ENCODE results near the gene STAT4.

The STAT4 gene

DNA sequence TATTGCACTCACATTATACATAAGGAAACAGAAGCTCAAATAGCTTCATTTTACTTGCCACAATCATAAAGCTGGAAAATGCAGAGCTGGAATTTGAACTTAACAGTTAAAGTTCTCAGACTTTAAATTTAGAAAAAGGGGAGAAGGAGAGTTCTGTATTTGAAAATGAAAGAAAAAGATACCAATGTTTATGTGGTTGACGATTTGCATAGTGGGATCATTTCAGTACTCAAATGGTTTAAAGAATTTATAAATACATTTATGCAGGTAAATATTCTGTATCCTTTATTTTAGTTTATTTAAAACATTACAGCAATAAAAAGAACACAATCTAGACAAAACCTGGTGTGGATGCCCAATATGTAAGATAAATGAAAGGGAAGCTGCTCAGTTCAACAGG is 25.5 kb upstream of the STAT4 start:
- ChIA-PET POLR2A (no interaction called here), CTCF (interaction anchor here (0.6 kb wide), 1 partner anchor 862 kb away, joined by 6 read pairs; no protein-coding TSS in a partner anchor)
- Histone ChIP-seq H3K4me1 (ENCODE audit: control insufficient read depth, insufficient read depth, low read length) (no peaks in the 10 kb centered on the region), H3K9me3 (ENCODE audit: control insufficient read depth, insufficient read depth, low read depth, low read length) (no peaks in the 10 kb centered on the region), H3K36me3 (ENCODE audit: control insufficient read depth in 2 of 2, insufficient read depth in 1 of 2, low read length in 2 of 2) (no peaks in the 10 kb centered on the region), H3K4me3 (ENCODE audit: low read depth, low read length) (no peak overlapping the region), H3K27ac (ENCODE audit: extremely low read depth, low read depth, low read length) (no peak overlapping the region)
- TF ChIP-seq ZNF138 (tag by site-specific recombination; IDR thresholded peaks at IDR 0.05; ENCODE audit: borderline replicate concordance) (no peak), MYNN (tag by site-specific recombination; IDR thresholded peaks at IDR 0.05; ENCODE audit: borderline replicate concordance) (no peak), ZNF211 (tag by site-specific recombination; IDR thresholded peaks at IDR 0.05; ENCODE audit: low read depth) (no peak), ZSCAN30 (tag by site-specific recombination; IDR thresholded peaks at IDR 0.05) (no peak), ZNF416 (tag by site-specific recombination; IDR thresholded peaks at IDR 0.05) (no peak), ZIC2 (tag by site-specific recombination; IDR thresholded peaks at IDR 0.05) (no peak), ZBTB6 (tag by site-specific recombination; IDR thresholded peaks at IDR 0.05) (no peak), KLF8 (tag by site-specific recombination; IDR thresholded peaks at IDR 0.05) (no peak), ZFP37 (tag by site-specific recombination; IDR thresholded peaks at IDR 0.05) (no peak), ZNF37A (tag by site-specific recombination; IDR thresholded peaks at IDR 0.05) (no peak), ZNF626 (tag by site-specific recombination; IDR thresholded peaks at IDR 0.05) (no peak), ZNF24 (tag by site-specific recombination; IDR thresholded peaks at IDR 0.05) (no peak), ZNF274 (IDR thresholded peaks at IDR 0.05; ENCODE audit: low read length) (no peak), ZNF274 (tag by site-specific recombination; IDR thresholded peaks at IDR 0.05; ENCODE audit: borderline replicate concordance) (no peak), REPIN1 (tag by site-specific recombination; IDR thresholded peaks at IDR 0.05; ENCODE audit: low read depth) (no peak), ZNF350 (tag by site-specific recombination; IDR thresholded peaks at IDR 0.05) (no peak)

DNA sequence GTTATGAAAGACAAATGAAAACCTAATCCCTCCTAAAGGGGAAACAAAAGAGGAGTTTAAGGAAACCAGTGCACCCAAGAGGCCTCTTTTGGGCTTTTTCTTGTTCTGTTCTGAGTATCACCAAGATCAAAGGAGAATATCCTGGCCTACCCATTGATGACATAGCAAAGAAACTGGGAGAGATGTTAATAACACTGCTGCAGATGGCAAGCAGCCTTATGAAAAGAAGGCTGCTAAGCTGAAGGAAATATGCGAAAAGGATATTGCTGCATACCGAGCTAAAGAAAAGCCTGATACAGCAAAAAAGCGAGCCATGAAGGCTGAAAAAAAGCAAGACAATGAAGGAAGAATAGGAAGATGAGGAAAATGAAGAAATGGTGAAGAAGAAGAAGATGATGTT is 23.6 kb upstream of the STAT4 start:
- Histone ChIP-seq H3K27ac (ENCODE audit: extremely low read depth, low read depth, low read length) (no peak overlapping the region), H3K36me3 (ENCODE audit: control insufficient read depth in 2 of 2, insufficient read depth in 1 of 2, low read length in 2 of 2) (no peaks in the 10 kb centered on the region), H3K4me1 (ENCODE audit: control insufficient read depth, insufficient read depth, low read length) (no peaks in the 10 kb centered on the region), H3K4me3 (ENCODE audit: low read depth, low read length) (no peak overlapping the region), H3K9me3 (ENCODE audit: control insufficient read depth, insufficient read depth, low read depth, low read length) (no peaks in the 10 kb centered on the region)
- ChIA-PET CTCF (interaction anchor here (0.7 to 1.7 kb wide), 5 partner anchors 9 to 382 kb away, joined by 3 to 10 read pairs (median 4); no protein-coding TSS in a partner anchor), POLR2A (no interaction called here)
- TF ChIP-seq, protein P1, sequence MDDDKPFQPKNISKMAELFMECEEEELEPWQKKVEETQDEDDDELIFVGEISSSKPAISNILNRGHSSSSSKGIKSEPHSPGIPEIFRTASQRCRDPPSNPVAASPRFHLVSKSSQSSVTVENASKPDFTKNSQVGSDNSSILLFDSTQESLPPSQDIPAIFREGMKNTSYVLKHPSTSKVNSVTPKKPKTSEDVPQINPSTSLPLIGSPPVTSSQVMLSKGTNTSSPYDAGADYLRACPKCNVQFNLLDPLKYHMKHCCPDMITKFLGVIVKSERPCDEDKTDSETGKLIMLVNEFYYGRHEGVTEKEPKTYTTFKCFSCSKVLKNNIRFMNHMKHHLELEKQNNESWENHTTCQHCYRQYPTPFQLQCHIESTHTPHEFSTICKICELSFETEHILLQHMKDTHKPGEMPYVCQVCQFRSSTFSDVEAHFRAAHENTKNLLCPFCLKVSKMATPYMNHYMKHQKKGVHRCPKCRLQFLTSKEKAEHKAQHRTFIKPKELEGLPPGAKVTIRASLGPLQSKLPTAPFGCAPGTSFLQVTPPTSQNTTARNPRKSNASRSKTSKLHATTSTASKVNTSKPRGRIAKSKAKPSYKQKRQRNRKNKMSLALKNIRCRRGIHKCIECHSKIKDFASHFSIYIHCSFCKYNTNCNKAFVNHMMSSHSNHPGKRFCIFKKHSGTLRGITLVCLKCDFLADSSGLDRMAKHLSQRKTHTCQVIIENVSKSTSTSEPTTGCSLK (tag by site-specific recombination; IDR thresholded peaks at IDR 0.05), result no peak
- TF ChIP-seq ZNF610 (tag by site-specific recombination; IDR thresholded peaks at IDR 0.05; ENCODE audit: borderline replicate concordance), result no peak
- TF ChIP-seq ZNF121 (tag by site-specific recombination; IDR thresholded peaks at IDR 0.05), result no peak
- TF ChIP-seq ZFHX2 (tag by site-specific recombination; conservative IDR thresholded peaks at IDR 0.05), result no peak
- TF ChIP-seq ZFP69B (tag by site-specific recombination; IDR thresholded peaks at IDR 0.05), result no peak
- TF ChIP-seq OVOL3 (tag by site-specific recombination; IDR thresholded peaks at IDR 0.05), result no peak
- no peak for TF ChIP-seq KLF9 (tag by site-specific recombination; IDR thresholded peaks at IDR 0.05; ENCODE audit: low read depth)
- TF ChIP-seq, protein P2, sequence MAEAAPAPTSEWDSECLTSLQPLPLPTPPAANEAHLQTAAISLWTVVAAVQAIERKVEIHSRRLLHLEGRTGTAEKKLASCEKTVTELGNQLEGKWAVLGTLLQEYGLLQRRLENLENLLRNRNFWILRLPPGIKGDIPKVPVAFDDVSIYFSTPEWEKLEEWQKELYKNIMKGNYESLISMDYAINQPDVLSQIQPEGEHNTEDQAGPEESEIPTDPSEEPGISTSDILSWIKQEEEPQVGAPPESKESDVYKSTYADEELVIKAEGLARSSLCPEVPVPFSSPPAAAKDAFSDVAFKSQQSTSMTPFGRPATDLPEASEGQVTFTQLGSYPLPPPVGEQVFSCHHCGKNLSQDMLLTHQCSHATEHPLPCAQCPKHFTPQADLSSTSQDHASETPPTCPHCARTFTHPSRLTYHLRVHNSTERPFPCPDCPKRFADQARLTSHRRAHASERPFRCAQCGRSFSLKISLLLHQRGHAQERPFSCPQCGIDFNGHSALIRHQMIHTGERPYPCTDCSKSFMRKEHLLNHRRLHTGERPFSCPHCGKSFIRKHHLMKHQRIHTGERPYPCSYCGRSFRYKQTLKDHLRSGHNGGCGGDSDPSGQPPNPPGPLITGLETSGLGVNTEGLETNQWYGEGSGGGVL (tag by site-specific recombination; IDR thresholded peaks at IDR 0.05), result no peak
- TF ChIP-seq ZNF335 (tag by site-specific recombination; conservative IDR thresholded peaks at IDR 0.05), result no peak
- no peak for TF ChIP-seq FEZF1 (tag by site-specific recombination; IDR thresholded peaks at IDR 0.05)
- no peak for TF ChIP-seq KLF8 (tag by site-specific recombination; IDR thresholded peaks at IDR 0.05)
- no peak for TF ChIP-seq ZNF404 (tag by site-specific recombination; IDR thresholded peaks at IDR 0.05)
- TF ChIP-seq ZNF140 (tag by site-specific recombination; IDR thresholded peaks at IDR 0.05), result no peak
- TF ChIP-seq ZNF266 (tag by site-specific recombination; IDR thresholded peaks at IDR 0.05; ENCODE audit: low read depth), result no peak
- no peak for TF ChIP-seq ZNF555 (tag by site-specific recombination; conservative IDR thresholded peaks at IDR 0.05)
- TF ChIP-seq GLI4 (tag by site-specific recombination; IDR thresholded peaks at IDR 0.05), result no peak
- no peak for TF ChIP-seq ZBTB7A (tag by site-specific recombination; IDR thresholded peaks at IDR 0.05; ENCODE audit: low read depth)
- TF ChIP-seq MYNN (tag by site-specific recombination; IDR thresholded peaks at IDR 0.05; ENCODE audit: borderline replicate concordance), result no peak

Data from HEK293 (cell line).